Measurements from ENCODE around the gene HACD3. TPM values are rescaled to one million over a fixed set of nuclear protein-coding genes. Genes with fewer than 3 reads are reported as not detected.

The HACD3 gene
- total and polyA plus RNA-seq, 2 of the 13 experiments (the other 11 are each of a cell fraction or from before 2014, with no cell fraction given), result 73.6 to 161 TPM

DNA sequence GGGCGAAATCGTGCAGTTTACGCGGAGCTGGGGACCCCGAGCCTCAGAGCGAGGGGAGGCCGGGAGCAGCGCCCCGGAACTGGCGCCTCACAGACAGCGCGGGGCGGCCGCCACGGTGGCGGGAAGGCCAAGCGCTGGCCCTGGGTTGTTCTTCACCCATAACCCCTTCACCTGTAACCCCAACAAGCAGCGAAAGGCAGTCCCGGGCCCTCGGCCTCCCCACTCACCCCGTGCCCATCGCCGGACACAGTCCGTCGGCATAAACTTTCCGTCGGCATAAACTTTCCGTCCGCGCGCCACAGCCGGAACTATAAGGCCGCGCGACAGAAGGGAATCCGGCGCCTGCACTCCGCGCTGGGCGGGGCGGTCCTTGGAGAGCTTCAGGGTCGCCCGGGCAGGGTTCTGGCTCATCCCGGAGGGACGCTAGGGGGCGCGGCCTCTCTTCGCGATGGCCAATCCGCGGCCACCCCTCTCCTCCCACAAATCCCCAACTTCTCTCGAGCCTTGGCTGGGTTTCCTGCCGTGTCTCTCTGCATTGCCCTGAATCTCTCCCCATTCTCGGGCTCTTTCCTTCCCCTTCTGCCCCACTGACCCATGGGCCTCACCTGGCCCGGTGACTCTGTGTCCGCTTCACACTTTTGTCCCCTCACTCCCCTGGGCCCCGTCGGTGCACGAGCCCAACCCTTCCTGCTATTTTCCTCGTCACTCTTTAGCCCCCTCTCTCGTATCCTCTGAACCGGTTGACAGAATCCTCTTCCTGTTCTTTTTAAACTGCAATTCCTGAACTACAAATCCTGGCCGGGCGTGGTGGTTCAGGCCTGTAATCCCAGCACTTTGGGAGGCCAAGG, 80.8 kb downstream of the HACD3 start, which contains the start of gene INTS14 (continued):
- TF ChIP-seq, protein P1, sequence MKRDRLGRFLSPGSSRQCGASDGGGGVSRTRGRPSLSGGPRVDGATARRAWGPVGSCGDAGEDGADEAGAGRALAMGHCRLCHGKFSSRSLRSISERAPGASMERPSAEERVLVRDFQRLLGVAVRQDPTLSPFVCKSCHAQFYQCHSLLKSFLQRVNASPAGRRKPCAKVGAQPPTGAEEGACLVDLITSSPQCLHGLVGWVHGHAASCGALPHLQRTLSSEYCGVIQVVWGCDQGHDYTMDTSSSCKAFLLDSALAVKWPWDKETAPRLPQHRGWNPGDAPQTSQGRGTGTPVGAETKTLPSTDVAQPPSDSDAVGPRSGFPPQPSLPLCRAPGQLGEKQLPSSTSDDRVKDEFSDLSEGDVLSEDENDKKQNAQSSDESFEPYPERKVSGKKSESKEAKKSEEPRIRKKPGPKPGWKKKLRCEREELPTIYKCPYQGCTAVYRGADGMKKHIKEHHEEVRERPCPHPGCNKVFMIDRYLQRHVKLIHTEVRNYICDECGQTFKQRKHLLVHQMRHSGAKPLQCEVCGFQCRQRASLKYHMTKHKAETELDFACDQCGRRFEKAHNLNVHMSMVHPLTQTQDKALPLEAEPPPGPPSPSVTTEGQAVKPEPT (CRISPR knock-in tag; IDR thresholded peaks at IDR 0.05; ENCODE audit: low read depth), result 0 out of 2 replicates have a peak, but pooled peaks have one; percentile 70
- TF ChIP-seq NR2F1 (CRISPR knock-in tag; IDR thresholded peaks at IDR 0.05) (peak in 1 of 2 experiments; percentile 21; a peak in 1 of 4 replicates), EP300 (IDR thresholded peaks at IDR 0.05; ENCODE audit: low read depth in 2 of 2, low read length in 2 of 2) (peak in 1 of 2 experiments; percentile 68; a peak in 3 of 4 replicates), EP300 (CRISPR knock-in tag; IDR thresholded peaks at IDR 0.05; ENCODE audit: borderline replicate concordance) (0 out of 2 replicates have a peak, but pooled peaks have one; percentile 35), TBX2 (CRISPR knock-in tag; IDR thresholded peaks at IDR 0.05; ENCODE audit: borderline replicate concordance) (peak; percentile 87), ZNF644 (CRISPR knock-in tag; IDR thresholded peaks at IDR 0.05; ENCODE audit: low read depth) (peak; percentile 41; the same call in 1 of the 2 replicates), HMG20A (CRISPR knock-in tag; IDR thresholded peaks at IDR 0.05; ENCODE audit: borderline replicate concordance) (peak; percentile 32; the same call in 1 of the 2 replicates), ELF4 (CRISPR knock-in tag; IDR thresholded peaks at IDR 0.05; ENCODE audit: borderline replicate concordance) (no peak; the same call in 1 of the 2 replicates), ZNF792 (CRISPR knock-in tag; IDR thresholded peaks at IDR 0.05) (peak; percentile 95; the same call in 1 of the 2 replicates), ZNF724P (CRISPR knock-in tag; IDR thresholded peaks at IDR 0.05; ENCODE audit: borderline replicate concordance) (peak; percentile 88; the same call in 1 of the 2 replicates), ATF7-NPFF (CRISPR knock-in tag; IDR thresholded peaks at IDR 0.05; ENCODE audit: low read depth) (peak; percentile 95), HNRNPK (IDR thresholded peaks at IDR 0.05; ENCODE audit: low read depth, low read length, poor library complexity, severe bottlenecking) (peak; percentile 86), RELA (CRISPR knock-in tag; IDR thresholded peaks at IDR 0.05) (no peak), RFX5 (IDR thresholded peaks at IDR 0.05; ENCODE audit: low read depth, low read length) (no peak), KDM5B (CRISPR knock-in tag; IDR thresholded peaks at IDR 0.05; ENCODE audit: borderline replicate concordance) (peak; percentile 90), JARID2 (CRISPR knock-in tag; IDR thresholded peaks at IDR 0.05; ENCODE audit: insufficient replicate concordance) (peak; percentile 77), FOSL2 (CRISPR knock-in tag; IDR thresholded peaks at IDR 0.05) (peak; percentile 69)
- TF ChIP-seq, protein P2, sequence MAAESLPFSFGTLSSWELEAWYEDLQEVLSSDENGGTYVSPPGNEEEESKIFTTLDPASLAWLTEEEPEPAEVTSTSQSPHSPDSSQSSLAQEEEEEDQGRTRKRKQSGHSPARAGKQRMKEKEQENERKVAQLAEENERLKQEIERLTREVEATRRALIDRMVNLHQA (CRISPR knock-in tag; IDR thresholded peaks at IDR 0.05), result no peak; the same call in 1 of the 2 replicates
- TF ChIP-seq, protein P3, sequence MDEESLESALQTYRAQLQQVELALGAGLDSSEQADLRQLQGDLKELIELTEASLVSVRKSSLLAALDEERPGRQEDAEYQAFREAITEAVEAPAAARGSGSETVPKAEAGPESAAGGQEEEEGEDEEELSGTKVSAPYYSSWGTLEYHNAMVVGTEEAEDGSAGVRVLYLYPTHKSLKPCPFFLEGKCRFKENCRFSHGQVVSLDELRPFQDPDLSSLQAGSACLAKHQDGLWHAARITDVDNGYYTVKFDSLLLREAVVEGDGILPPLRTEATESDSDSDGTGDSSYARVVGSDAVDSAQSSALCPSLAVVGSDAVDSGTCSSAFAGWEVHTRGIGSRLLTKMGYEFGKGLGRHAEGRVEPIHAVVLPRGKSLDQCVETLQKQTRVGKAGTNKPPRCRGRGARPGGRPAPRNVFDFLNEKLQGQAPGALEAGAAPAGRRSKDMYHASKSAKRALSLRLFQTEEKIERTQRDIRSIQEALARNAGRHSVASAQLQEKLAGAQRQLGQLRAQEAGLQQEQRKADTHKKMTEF (CRISPR knock-in tag; IDR thresholded peaks at IDR 0.05), result peak; percentile 98
- TF ChIP-seq, protein P4, sequence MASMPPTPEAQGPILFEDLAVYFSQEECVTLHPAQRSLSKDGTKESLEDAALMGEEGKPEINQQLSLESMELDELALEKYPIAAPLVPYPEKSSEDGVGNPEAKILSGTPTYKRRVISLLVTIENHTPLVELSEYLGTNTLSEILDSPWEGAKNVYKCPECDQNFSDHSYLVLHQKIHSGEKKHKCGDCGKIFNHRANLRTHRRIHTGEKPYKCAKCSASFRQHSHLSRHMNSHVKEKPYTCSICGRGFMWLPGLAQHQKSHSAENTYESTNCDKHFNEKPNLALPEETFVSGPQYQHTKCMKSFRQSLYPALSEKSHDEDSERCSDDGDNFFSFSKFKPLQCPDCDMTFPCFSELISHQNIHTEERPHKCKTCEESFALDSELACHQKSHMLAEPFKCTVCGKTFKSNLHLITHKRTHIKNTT (CRISPR knock-in tag; IDR thresholded peaks at IDR 0.05), result no peak
- TF ChIP-seq, protein P5, sequence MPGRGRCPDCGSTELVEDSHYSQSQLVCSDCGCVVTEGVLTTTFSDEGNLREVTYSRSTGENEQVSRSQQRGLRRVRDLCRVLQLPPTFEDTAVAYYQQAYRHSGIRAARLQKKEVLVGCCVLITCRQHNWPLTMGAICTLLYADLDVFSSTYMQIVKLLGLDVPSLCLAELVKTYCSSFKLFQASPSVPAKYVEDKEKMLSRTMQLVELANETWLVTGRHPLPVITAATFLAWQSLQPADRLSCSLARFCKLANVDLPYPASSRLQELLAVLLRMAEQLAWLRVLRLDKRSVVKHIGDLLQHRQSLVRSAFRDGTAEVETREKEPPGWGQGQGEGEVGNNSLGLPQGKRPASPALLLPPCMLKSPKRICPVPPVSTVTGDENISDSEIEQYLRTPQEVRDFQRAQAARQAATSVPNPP (CRISPR knock-in tag; IDR thresholded peaks at IDR 0.05), result peak; percentile 54; the same call in 1 of the 2 replicates
- TF ChIP-seq, protein P6, sequence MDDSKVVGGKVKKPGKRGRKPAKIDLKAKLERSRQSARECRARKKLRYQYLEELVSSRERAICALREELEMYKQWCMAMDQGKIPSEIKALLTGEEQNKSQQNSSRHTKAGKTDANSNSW (CRISPR knock-in tag; IDR thresholded peaks at IDR 0.05; ENCODE audit: borderline replicate concordance), result no peak

Measured in HepG2 (cell line).